IMR-90 (cell line): ENCODE measurements around the gene SLCO3A1. TPM values are rescaled to one million over a fixed set of nuclear protein-coding genes. Genes with fewer than 3 reads are reported as not detected.

Experiments
- ATAC-seq: fragments of 200-7000 bp; cut with Tn5 transposase; 2 replicates; pipeline ENCODE4 v1.9.1; 2020; ENCODE audit warnings: low read depth, mild to moderate bottlenecking, moderate library complexity
- BruUV-seq: library from RNA; stranded (reverse); fragments of 400-500 nt; replicated peaks from 2 replicates; lab custom pipeline; 2021; lab: Mats Ljungman, UMichigan
- CTCF ChIA-PET: fragments of 300-600 bp; formaldehyde crosslinking; extraction: SDS; loops from one replicate; lab custom pipeline; 2021; ENCODE audit warnings: antibody characterized with exemption; lab: Yijun Ruan, JAX
- POLR2A ChIA-PET: fragments of 300-600 bp; sonication (Branson Sonifier 250); formaldehyde crosslinking; loops from one replicate; lab custom pipeline; 2022; ENCODE audit warnings: antibody characterized with exemption; ENCODE audit not compliant: unreplicated experiment; lab: Charles Lee
- DNase-seq: peaks from one replicate; pipeline ENCODE4 v3.0.0; 2013
- H2AFZ ChIP-seq: replicated peaks from 2 replicates; pipeline ENCODE3; 2013; ENCODE audit warnings: low read length, mild to moderate bottlenecking; ENCODE audit not compliant: poor library complexity
- H2AK5ac ChIP-seq: 2 replicates; pipeline ENCODE4 v1.6.1; 2013; ENCODE audit warnings: low read depth, low read length, inconsistent platforms
- H2AK9ac ChIP-seq: replicated peaks from 2 replicates; pipeline ENCODE3; 2013; ENCODE audit warnings: mild to moderate bottlenecking, low read depth, low read length, moderate library complexity; ENCODE audit not compliant: poor library complexity
- H2BK120ac ChIP-seq: 2 replicates; pipeline ENCODE4 v1.6.1; 2013; ENCODE audit warnings: low read depth, low read length, inconsistent platforms
- H2BK15ac ChIP-seq: 3 replicates; pipeline ENCODE4 v1.6.1; 2013; ENCODE audit warnings: low read depth, low read length, inconsistent platforms
- H2BK20ac ChIP-seq: 2 replicates; pipeline ENCODE4 v1.6.1; 2013; ENCODE audit warnings: low read depth, mild to moderate bottlenecking, inconsistent platforms, low read length, moderate library complexity
- H2BK5ac ChIP-seq: 2 replicates; pipeline ENCODE4 v1.6.1; 2013; ENCODE audit warnings: mild to moderate bottlenecking, low read depth, low read length, inconsistent platforms; ENCODE audit not compliant: poor library complexity, severe bottlenecking
- H3K14ac ChIP-seq: replicated peaks from 2 replicates; pipeline ENCODE4 v1.6.1; 2013; ENCODE audit warnings: low read depth, low read length, inconsistent platforms
- H3K18ac ChIP-seq: 2 replicates; pipeline ENCODE4 v1.6.1; 2013; ENCODE audit warnings: low read depth, low read length, control low read depth
- H3K23ac ChIP-seq: 2 replicates; pipeline ENCODE4 v1.6.1; 2013; ENCODE audit warnings: low read depth, low read length, inconsistent platforms
- H3K27ac ChIP-seq: 2 replicates; pipeline ENCODE4 v1.5.1; 2013; ENCODE audit warnings: mild to moderate bottlenecking, control low read depth, low read length; ENCODE audit not compliant: insufficient read depth
- H3K27me3 ChIP-seq: 2 replicates; pipeline ENCODE4 v1.6.1; 2013; ENCODE audit warnings: low read length; ENCODE audit not compliant: control insufficient read depth, insufficient read depth
- H3K36me3 ChIP-seq: 2 replicates; pipeline ENCODE4 v1.6.1; 2013; ENCODE audit warnings: low read length, mixed read lengths; ENCODE audit not compliant: control insufficient read depth, insufficient read depth
- H3K4ac ChIP-seq: 2 replicates; pipeline ENCODE4 v1.6.1; 2013; ENCODE audit warnings: low read depth, low read length, inconsistent platforms
- H3K4me1 ChIP-seq: 2 replicates; pipeline ENCODE4 v1.6.1; 2013; ENCODE audit warnings: low read length, mixed read lengths; ENCODE audit not compliant: control insufficient read depth, insufficient read depth
- H3K4me2 ChIP-seq: 2 replicates; pipeline ENCODE4 v1.6.1; 2013; ENCODE audit warnings: low read depth, mild to moderate bottlenecking, control low read depth, low read length, moderate library complexity
- H3K4me3 ChIP-seq: 2 replicates; pipeline ENCODE4 v1.5.1; 2013; ENCODE audit warnings: low read depth, mild to moderate bottlenecking, control low read depth, low read length, moderate library complexity; ENCODE audit not compliant: insufficient read depth
- H3K56ac ChIP-seq: 2 replicates; pipeline ENCODE4 v1.6.1; 2013; ENCODE audit warnings: low read length, inconsistent platforms; ENCODE audit not compliant: insufficient read depth; ENCODE audit errors: extremely low read depth
- H3K79me1 ChIP-seq, 2 experiments: 2 replicates each; pipeline ENCODE4 v1.6.1; 2013; ENCODE audit warnings: low read length in 2 of 2, inconsistent platforms in 1 of 2, low read depth in 1 of 2
- H3K9ac ChIP-seq: 2 replicates; pipeline ENCODE4 v1.6.1; 2013; ENCODE audit warnings: low read depth, low read length, control low read depth
- H3K9me1 ChIP-seq: 2 replicates; pipeline ENCODE4 v1.6.1; 2013; ENCODE audit warnings: low read length, inconsistent platforms; ENCODE audit not compliant: insufficient read depth
- H3K9me3 ChIP-seq: 2 replicates; pipeline ENCODE4 v1.6.1; 2013; ENCODE audit warnings: low read length; ENCODE audit not compliant: control insufficient read depth, insufficient read depth
- H4K20me1 ChIP-seq: 2 replicates; pipeline ENCODE4 v1.6.1; 2013; ENCODE audit warnings: low read length, inconsistent platforms; ENCODE audit not compliant: insufficient read depth
- H4K5ac ChIP-seq: 2 replicates; pipeline ENCODE4 v1.6.1; 2013; ENCODE audit warnings: mild to moderate bottlenecking, low read depth, low read length, control low read depth
- H4K8ac ChIP-seq, 2 experiments: 2 replicates each; pipeline ENCODE4 v1.6.1; 2013; ENCODE audit warnings: low read depth in 2 of 2, low read length in 2 of 2, control low read depth in 1 of 2, inconsistent platforms in 1 of 2
- H4K91ac ChIP-seq: 2 replicates; pipeline ENCODE4 v1.6.1; 2013; ENCODE audit warnings: low read depth, low read length, inconsistent platforms; ENCODE audit not compliant: insufficient read depth
- BHLHE40 ChIP-seq: fragments of 150-350 bp; IDR thresholded peaks from 2 replicates; pipeline ENCODE4 v1.6.1; 2016; ENCODE audit warnings: mild to moderate bottlenecking, low read depth, low read length
- CTCF ChIP-seq: conservative IDR thresholded peaks from 2 replicates; pipeline ENCODE4 v1.5.1; 2012; ENCODE audit warnings: mild to moderate bottlenecking, low read depth, low read length, improper control_type of control experiment
- ELK1 ChIP-seq: fragments of 150-350 bp; IDR thresholded peaks from 2 replicates; pipeline ENCODE4 v1.6.1; 2016; ENCODE audit warnings: low read depth, mild to moderate bottlenecking, low read length, moderate library complexity, borderline replicate concordance
- MXI1 ChIP-seq: IDR thresholded peaks from 2 replicates; pipeline ENCODE4 v1.6.1; 2012; ENCODE audit warnings: low read depth, mild to moderate bottlenecking, low read length, moderate library complexity, borderline replicate concordance
- POLR2A ChIP-seq: IDR thresholded peaks from 2 replicates; pipeline ENCODE4 v1.6.1; 2012; ENCODE audit warnings: mild to moderate bottlenecking, low read depth, low read length
- RAD21 ChIP-seq: IDR thresholded peaks from 2 replicates; pipeline ENCODE4 v1.6.1; 2012; ENCODE audit warnings: low read length, improper control_type of control experiment
- RFX5 ChIP-seq: IDR thresholded peaks from 2 replicates; pipeline ENCODE4 v1.8.0; 2012; ENCODE audit warnings: low read depth, mild to moderate bottlenecking, low read length, moderate library complexity
- SMC3 ChIP-seq: fragments of 150-350 bp; IDR thresholded peaks from 2 replicates; pipeline ENCODE4 v1.6.1; 2016; ENCODE audit warnings: low read depth, mild to moderate bottlenecking, antibody characterized with exemption, low read length, moderate library complexity
- USF2 ChIP-seq: fragments of 150-350 bp; IDR thresholded peaks from 2 replicates; pipeline ENCODE4 v1.6.1; 2017; ENCODE audit warnings: mild to moderate bottlenecking, antibody characterized with exemption, low read length, low read depth
- WGBS, 2 experiments: methylation state at CpG; one replicate each; pipeline versions ENCODE4 v1.1.5 to v1.1.7; 2013; ENCODE audit warnings: missing lambda C conversion rate in 2 of 2; ENCODE audit not compliant: insufficient read length in 1 of 2; ENCODE audit errors: extremely low coverage in 2 of 2; 5-methylcytosine and 5-hydroxymethylcytosine counted together
- dilution Hi-C: fragments of 300-500 bp; cut with HindIII; formaldehyde crosslinking; loops from one replicate; pipeline ENCODE4 v1.14.3; 2018; ENCODE audit warnings: low sequenced_read_pairs; ENCODE audit not compliant: unreplicated experiment
- in situ Hi-C: fragments of 300-500 bp; cut with MboI; formaldehyde crosslinking; loops from 3 replicates; pipeline ENCODE4 v1.14.3; 2019; ENCODE audit warnings: low sequenced_read_pairs, inconsistent platforms, mixed read lengths
- intact Hi-C: fragments of 100-400 bp; cut with micrococcal nuclease; formaldehyde crosslinking; loops from 2 replicates; pipeline ENCODE4 v1.10.0; 2022
- polyA plus RNA-seq, 3 experiments: library from polyadenylated mRNA; depleted of rRNA; stranded (reverse); fragments of >200 nt; gene quantifications; 2 replicates each; pipeline ENCODE4 v1.2.3, GENCODE V29; 2012; ENCODE audit warnings: low replicate concordance in 1 of 3
- total RNA-seq: library from RNA; depleted of rRNA; stranded (reverse); fragments of >200 nt; gene quantifications from 2 replicates; pipeline ENCODE4 v1.2.3, GENCODE V29; 2012

SLCO3A1 gene
- total and polyA plus RNA-seq, 2 of the 4 experiments (the other 2 are of a cell fraction), result 4.7 to 8.1 TPM

- Histone ChIP-seq H2BK15ac (no peak overlapping the region), H3K56ac (no peak overlapping the region), H2AK9ac (no peak overlapping the region), H3K9me3 (no peaks in the 10 kb centered on the region), H2BK120ac (no peak overlapping the region), H2BK20ac (no peak overlapping the region), H3K23ac (no peak overlapping the region), H2AFZ (no peak overlapping the region), H3K9ac (no peak overlapping the region), H3K36me3 (no peaks in the 10 kb centered on the region), H3K4ac (no peak overlapping the region), H4K5ac (no peak overlapping the region), H4K8ac (no peak overlapping the region), H4K20me1 (no peaks in the 10 kb centered on the region), H3K14ac (no peak overlapping the region), H3K4me3 (no peak overlapping the region), H3K27ac (no peak overlapping the region), H3K4me2 (no peak overlapping the region), H3K27me3 (no peaks in the 10 kb centered on the region), H3K4me1 (no peaks in the 10 kb centered on the region), H2AK5ac (no peak overlapping the region), H3K18ac (no peak overlapping the region), H3K9me1 (no peaks in the 10 kb centered on the region), H3K79me1 (no peaks in the 10 kb centered on the region), H2BK5ac (no peak overlapping the region), H4K91ac (no peak overlapping the region)
- WGBS, 2 experiments, result no CpG with 5 or more reads among the region's 3 CpGs
- ChIA-PET POLR2A (no interaction called here), CTCF (interaction anchor here (0.7 kb wide), 1 partner anchor 150 kb away, joined by 3 read pairs; no protein-coding TSS in a partner anchor)
- dilution Hi-C loops (no loop called here), intact Hi-C loops (no loop called here), in situ Hi-C loops (no loop called here)
- ATAC-seq (no peak), DNase-seq (no peak)
- TF ChIP-seq RAD21 (no peak), RFX5 (no peak), SMC3 (no peak), USF2 (no peak), ELK1 (no peak), POLR2A (no peak), CTCF (no peak), MXI1 (no peak), BHLHE40 (no peak)
- no TSS peak for BruUV-seq
These were observed 19.6 kb downstream of the SLCO3A1 start for GRCh38 chr15:91873138-91873536.
